Measurements from ENCODE around the gene TOP3B.

Gene TOP3B

DNA sequence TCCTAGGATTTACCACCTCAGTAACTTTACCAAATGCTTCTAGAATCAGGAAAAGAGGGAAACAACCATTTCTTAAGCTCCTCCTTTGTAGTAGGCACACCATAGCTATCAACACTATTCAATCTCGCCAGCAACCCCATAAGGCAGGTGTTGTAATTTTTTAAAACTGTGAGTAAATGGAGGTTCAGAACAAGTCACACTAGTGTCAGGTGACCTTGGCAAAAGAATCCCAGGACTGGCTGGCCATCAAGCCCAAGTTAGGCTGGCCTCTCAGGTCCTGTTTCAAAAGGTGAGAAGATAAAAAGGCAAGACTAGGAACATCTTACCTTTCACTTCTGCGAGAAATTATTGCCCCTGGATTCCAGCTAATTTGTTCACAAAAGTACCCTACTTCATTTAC, 713 bp downstream of the TOP3B start:
- no peak for DNase-seq (ENCODE audit: low spot score)

DNA sequence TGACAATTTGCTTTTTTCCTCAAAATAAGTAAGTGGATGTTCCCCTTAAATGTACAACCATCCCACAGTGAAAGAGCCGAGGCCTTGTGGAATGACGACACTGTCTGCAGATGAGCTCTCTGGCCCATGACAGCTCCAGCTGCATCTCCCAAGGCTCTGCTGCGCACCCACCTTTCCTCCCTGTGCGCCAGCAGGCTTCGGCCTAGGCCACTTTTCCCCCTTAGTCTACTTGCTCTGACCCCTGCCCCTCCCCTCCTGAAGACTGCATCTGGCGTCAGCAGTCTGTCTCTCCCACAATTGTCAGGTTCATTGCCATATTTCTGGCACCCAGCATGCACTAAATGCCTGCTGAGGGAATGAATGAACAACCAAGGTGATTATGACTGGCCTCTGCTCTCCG, 2.0 kb downstream of the TOP3B start:
- no peak for DNase-seq (ENCODE audit: low spot score)

DNA sequence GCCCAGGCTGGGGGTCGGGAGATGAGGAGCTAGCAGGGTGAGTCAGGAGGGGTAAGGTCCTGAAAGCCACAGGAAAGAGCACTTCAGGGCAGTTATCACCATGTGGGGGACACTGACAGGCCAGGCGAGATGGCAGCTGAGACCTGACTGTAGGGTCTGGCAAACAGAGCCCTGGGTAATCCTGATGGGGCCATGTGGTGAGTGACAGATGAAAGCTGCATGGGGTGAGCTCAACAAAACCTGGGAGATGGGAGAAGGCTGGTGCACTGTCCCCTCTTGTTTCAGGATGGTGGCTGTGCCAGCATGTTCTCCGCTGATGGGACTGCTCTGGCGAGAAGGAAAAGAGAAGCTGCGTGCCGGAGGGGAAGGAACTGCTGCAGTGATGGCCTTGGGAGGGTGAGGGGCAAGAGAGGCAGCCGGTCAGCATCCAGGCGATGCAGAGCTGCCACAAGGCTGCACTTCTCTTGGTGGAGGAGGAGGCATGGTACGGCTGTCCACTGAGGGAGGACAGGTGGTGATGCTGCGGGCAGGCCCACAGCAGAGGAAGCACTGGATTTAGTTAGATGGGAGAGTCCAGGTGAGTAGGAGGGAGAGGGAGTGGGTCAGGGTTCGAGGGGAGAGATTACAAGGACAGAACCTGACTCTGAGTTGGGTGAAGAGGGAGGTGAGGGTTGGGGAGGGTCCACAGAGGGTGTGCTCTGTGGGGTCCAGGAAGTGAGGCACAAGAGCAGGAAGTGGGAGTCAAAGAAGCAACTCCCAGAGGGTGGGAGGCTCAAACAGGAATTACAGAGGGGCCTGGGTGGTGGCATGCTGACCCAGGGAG, 3.8 kb downstream of the TOP3B start:
- DNase-seq (ENCODE audit: low spot score) = no peak

DNA sequence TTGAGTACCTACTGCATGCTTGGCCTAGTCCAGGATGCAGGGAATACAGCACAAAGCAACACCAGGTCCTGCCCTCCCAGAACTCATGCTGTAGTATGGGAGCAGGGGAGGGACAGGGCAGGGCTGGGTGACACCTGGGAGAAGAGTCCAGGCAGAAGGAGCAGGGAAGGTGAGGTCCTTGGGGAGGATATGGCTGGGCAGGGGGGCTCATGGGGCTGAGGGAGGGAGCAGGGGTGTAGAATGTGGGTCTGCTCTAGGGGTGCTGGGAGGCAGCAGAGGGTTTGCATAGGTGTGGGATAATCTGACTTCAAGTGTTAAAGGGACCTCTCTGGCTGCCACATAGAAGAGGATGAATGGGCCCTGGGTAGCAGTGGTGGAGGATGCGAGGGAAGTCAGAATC, 4.8 kb downstream of the TOP3B start:
- DNase-seq (ENCODE audit: low spot score) = no peak

DNA sequence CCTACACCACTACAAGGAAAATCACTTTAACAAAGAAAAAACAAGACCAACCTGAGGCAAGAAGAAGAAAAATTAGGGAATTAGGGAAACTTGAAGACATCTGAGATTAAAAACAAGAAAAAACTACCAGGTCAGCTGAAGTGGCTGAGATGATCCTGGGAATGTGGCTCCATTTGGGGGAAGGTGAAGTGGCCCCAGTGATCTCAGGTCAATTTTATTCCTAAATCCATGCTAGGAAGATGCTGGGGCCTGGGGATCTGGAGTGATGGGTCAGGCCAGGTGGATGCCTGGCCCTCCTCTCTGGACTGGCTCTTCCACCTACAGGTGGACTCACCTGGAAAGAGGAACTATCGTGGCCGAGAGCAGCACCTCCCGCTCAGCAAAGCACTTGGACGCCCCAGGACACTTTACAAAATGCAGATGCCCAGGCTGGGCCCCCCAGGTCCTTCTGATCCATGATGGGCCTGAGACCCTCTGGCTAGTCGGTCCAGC, 6.7 kb downstream of the TOP3B start:
- no peak for DNase-seq (ENCODE audit: low spot score)

DNA sequence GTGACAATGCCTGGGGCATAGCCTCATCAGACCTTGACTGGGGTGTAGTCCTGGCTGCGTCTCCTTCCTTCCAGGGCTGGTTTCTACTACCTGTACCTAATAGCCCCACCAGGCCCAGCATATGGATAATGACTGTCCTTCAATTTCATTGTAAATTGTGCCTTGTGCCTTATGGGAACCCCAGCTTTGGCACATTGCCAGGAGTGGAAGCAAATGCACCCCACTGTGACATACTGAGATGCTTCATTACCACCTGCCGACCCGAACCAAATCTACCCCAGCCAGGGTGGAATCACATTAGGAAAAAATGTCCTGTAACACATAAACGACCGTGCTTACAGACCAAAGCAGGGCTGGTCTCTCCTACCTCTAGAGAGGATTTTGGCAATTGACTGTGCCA, 7.3 kb downstream of the TOP3B start:
- no peak for DNase-seq (ENCODE audit: low spot score)

DNA sequence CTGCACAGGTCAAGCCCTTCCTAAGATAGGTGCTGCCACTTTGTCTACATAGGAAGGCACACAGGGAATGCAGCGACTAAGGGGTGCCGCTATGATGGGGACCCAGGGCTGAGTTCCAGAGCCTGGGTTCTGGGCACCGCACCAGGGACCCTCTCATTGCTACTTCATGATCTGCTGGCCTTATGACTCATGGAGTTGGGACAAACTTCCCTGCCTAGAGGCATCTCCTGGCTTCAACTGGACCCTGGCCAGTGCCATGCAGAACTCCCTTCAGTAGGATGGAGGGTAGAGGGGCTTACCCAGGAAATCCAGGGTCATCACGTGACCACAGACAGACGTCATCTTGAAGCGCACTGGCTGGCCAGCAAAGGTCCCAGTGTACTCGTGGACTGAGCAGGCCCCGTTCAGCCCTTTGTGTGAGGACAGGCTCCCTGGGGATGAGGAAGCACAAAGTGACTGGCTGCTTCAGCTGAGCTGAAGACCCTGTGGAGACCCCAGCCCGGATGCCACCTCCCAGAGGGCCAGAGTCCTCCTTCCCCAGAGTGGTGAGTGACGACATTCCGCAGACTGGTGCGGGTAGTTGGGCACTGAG, 8.4 kb downstream of the TOP3B start:
- DNase-seq (ENCODE audit: low spot score) = no peak

DNA sequence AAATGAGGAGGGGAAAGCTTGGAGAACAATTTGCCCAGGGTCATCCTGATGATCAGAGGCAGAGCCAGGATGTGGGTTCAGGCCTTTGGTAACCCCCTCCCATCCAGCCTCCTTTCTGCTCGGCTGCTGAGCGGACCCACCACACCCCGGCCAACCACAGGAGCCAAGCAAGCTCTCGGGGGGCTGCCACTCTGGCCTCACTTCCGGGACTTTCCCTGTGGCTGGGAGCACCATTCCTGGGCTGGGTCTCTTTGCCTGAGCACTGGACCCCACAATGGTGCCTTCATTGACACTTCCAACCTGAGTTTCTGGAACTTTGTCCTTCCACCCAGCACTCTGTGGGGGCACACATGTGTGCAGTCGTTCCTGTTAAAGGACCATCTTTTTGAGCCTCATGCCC, 9.8 kb downstream of the TOP3B start:
- DNase-seq (ENCODE audit: low spot score) = no peak

DNA sequence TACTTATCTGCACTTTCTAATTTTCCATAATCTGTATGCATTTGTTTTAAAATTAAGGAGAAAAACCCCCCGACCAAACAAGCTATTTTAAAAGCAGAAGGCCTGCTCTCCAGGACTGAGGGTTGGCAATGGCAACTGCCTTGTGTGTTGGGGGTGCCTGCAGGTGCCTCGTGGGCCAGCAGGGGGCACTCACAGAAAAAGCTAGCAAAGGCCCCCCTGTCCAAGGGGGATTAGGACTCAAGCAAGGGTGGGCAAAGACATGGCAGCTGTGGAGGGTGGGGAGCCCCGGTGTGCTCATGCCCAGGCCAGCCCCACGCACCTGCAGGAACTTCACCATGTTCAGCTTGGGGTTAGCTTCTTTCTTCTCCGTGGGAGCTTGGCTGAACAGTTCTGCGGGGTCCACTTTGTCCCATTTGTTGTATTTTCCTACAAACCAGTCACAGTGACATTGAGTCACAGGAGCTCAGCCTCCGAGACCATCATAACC, 10.3 kb downstream of the TOP3B start:
- peak; percentile 38 for DNase-seq (ENCODE audit: low spot score)

DNA sequence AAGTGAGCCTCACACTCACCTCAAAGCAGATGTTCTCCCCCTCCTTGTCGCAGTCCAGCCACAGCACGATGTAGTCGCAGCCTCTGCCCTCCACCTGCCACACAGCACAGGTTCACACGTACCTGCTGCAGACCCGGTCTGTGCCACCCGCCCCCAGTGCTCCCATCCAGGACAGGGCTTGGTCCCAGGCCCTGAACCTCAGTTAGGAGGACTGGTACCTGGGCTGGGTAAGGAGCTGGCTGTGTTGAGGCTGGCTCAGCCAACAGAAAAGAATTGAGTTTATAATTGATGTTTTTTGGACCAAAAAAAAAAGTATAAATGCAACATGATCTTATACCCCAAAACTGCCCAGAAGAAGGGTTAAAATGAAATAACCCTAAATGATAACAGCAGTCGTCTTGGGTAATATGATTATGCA, 10.7 kb downstream of the TOP3B start:
- DNase-seq (ENCODE audit: low spot score) = no peak

DNA sequence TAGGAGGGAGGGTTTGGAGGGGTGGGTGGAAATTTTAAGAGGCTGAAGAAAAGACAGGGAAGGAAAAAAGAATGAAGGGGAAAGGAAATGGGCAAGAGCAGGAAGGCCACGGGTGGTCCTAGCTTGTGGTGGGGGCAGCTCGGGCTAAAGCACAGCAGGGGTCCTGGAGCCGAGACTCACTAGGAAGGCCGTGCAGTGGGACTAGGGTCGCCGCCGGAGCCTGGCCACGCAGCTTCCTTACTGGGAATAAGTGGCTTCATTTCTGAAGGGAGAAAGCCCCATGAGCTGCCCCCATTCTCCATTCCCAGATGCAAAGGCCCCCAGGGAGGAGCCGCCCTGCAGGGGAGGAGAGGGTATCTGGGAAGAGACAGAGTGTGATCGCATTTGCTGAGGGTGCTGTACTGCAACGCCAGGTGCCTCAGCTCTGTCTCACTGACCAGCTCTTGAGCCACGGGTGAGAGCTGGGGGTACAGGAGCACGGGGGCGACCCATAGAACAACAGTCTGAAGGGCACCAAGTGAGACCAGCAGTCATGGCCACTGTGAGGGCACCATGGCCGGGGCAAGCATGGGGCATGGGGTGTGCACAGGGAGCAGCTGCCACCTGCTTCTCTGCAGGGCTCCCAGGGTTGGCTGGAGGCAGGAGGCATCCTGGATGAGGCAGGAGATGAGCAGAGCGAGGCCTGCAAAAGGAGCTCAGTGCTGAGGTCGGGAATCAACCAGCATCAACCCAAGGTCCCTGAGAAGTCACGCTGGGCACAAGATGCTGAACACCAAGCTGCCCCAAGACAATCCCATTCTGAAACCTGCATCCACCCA, 11.6 kb downstream of the TOP3B start:
- no peak for DNase-seq (ENCODE audit: low spot score)

DNA sequence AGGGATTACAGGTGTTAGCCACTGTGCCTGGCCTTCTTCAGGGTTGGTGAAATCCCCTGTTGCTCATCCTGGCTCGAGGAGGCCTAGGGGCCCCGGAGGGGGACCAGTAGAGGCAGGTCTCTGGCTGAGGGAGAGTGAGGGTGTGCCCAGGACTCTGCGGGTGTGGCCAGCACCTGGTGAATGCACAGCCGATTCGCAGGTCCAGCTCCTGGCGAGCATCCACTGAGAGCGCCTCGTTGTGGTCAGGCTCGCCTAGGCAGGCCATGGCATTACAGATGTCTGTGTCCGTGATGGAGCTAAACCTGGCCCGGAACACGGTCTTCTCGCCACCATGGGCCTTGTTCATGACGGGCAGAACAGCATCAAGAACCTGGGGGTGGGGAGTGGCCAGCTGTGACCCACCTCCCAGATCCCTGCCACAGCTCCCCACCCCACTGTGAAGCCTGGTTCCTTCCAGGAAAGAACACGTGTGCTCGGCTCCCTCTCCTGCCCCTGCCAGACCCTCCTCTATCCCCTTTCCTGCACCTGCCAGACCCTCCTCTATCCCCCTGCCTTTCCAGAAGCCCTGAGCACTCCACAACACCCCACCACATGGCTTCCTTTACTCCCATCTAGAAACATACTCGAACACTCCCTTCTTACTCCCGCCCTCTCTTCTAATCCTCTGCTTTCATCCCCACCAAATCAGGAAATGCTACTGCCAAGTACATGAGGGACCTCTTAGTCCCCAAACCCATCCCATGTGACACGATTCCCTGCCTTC, 12.4 kb downstream of the TOP3B start:
- DNase-seq (ENCODE audit: low spot score) = no peak

DNA sequence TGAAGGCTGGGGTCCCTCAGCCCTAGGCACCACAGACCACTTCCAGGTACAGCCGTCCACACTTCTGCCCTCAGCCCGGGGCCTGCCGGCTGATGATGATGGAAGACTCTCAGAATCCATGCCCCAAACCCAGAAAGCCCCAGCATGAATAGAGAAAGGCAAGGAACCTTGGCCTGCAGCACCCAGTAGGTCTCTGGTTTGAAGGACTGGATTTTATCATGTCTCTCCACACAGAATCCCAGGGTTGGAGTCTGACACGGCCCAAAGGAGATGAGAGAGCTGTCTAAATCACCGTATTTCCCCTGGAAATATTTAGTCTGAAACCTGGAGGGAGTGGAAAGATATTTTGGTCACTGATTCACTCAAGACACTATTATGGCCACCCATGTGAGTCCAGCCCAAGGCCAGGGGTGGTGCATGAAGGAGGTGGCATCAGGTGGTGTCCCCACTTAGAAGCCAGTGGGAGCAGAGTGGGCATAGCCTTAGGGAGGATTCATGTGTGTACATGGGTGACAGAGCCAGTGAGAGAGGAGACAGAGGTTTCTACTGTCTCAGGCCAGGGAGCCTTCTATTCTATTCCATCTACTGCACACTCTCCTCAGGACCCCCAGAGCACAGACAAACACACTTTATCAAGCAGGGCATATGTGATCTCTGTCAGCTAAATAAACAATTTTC, 14.0 kb downstream of the TOP3B start:
- DNase-seq (ENCODE audit: low spot score) = no peak

DNA sequence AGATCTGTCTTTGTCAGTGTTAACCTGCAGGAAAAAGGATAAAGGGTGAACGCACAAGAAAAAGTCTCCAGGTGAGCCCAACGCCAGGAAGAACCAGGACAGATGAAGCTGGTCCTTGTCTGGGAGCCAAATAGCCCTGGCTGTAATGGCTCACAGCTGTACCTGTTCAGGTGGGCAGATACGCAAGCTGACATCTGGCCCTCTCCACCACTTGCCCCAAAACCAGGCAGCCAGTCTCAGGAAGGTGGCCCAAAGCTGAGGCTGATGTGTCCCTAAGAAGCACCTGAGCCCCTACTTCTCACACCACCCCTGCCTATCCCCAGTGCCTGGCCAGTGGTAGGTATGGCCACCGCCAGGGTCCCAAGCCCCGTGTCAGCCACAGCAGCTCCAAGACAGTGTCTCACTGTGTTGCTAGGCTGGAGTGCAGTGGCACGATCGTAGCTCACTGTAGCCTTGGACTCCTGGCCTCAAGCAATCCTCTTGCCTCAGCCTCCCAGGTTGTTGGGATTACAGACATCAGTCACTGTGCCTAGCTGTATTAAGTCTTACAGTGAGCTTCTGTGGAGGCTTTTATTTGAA, 14.8 kb downstream of the TOP3B start:
- DNase-seq (ENCODE audit: low spot score) = no peak

DNA sequence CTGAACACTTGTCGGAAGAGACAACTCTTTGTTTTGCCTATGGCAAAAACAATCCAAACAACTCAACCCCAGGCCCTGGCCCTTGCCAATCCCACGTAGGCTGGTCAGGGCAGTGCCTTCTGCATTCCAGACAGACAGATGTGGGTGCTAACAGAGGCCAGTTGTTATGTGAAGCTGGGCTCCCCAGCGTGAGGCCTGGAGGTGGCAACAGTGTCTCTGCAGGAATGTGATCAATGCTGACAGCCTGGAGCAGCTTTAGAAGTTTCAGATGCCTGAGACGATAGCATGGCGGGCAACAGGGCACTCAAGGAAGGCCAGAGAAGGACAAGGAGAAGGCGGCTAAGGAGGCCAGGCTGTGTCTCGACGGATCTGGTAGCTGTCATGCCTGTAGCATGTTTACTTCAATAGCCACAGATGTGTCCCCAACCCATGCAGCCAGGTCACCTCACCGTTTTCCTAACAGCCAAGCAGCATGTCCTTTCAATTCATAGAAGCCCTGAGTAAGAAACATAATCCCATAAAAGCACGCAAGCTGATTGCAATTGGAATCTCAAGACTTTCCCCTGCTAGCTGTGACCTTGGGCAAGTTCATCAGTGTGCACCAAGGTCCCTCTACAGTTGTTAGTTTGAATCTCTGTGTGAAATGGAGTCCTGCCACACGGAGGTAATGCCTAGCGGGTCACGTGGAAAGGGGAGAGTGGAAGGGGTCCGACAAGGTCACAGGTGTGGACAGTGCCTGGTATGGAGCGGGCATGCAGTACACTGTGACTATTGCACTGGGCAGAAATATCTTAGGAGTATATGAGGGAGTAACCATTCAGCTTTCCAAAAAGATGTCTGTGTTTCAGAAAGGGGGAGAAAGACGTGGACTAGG, 15.7 kb downstream of the TOP3B start:
- DNase-seq (ENCODE audit: low spot score) = no peak

DNA sequence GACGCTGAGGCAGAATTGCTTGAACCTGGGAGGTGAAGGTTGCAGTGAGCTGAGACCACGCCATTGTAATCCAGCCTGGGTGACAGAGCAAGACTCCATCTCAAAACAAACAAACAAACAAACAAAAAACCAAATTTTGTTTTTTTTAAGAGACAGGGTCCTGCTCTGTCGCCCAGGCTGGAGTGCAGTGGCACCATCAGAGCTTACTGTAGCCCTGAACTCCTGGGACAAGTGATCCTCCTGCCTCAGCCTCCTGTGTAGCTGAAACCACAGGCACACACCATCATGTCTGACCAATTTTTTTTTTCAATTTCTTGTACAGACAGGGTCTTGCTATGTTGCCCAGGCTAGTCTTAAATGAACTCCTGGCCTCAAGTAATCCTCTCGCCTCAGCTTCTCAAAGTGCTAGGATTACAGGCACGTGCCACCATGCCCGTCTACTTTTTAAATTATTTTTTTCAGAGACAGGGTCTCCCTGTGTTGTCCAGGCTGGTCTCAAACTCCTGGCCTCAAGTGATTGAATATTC, 16.8 kb downstream of the TOP3B start:
- DNase-seq (ENCODE audit: low spot score) = no peak

DNA sequence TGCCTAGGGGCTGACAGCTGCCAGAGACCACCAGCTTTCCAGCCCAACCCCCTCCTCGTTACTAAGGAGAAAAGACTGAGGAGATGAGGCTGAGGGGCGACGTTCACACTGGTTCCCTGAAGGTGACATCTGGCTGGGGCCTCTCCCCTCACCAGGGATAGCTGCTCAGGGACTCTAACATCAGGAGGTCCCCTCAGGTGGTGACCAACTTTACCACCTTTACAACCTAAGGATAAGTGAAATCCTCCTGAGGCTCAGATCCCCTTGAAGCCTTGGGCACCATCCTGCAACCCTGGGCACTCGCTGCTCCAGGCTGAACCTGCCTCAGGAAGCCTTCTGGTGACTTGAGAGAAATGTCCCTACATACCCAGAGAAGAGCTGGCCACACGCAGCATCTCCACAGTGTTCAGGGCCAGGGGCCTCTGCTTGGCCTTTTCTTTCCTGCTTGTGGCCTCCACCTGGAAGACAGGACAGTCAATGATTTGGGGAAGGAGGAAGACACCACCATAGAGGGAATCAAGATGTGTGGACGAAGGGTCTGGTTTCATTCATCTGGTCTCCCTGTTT, 17.6 kb downstream of the TOP3B start:
- DNase-seq (ENCODE audit: low spot score) = no peak

DNA sequence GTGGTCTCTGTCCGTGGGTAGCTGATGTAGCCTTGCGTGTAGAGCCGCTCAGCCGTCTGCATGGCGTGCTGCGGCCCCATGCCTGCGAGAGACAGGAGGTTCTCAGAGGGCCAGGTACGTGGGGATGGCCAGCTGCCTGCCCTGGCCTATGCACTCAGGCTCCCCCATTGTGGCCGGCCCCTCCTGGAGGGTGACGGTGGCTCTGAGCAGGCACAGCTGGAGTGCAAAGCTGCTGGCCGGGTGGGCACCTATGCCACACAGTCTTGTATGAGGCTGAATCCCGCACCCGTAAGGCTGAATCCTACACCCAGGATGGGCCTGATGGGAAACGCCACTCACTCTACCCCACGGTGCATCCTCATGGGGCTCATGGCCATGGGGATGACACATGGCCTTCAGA, 18.4 kb downstream of the TOP3B start:
- DNase-seq (ENCODE audit: low spot score) = no peak

DNA sequence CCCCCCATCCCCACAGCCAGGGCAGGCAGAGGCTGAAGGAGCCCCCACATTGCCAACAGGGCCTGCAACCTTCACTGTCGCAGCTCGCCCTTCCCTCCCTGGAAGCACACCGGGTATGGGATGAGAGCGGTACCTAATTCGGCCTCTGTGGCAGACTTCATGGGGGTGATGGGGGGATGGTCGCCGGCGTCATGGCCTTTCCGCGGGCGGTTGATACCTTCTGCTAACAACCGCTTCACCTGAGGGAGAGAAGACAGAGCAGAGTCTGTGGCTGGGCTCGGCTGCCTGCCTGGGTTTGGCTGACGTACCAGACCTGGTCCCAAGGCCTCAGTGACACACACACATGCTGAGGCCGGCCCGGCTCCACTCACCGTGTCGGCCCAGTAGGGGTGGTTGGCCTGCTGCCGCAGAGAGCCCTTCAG, 18.8 kb downstream of the TOP3B start:
- no peak for DNase-seq (ENCODE audit: low spot score)

Measured in Ammon's horn (tissue), 1 donor.